HEK293T (cell line): Measurements from ENCODE around the gene GDAP1L1.

Experiments
- ARNT ChIP-seq: fragments of 450-650 bp; IDR thresholded peaks from 2 replicates; pipeline ENCODE4 v1.6.1; 2017; ENCODE audit warnings: mild to moderate bottlenecking
- CTBP1 ChIP-seq: fragments of 450-650 bp; IDR thresholded peaks from 2 replicates; pipeline ENCODE4 v1.6.1; 2016; ENCODE audit warnings: borderline replicate concordance
- ELF4 ChIP-seq: fragments of 450-650 bp; IDR thresholded peaks from 2 replicates; pipeline ENCODE4 v1.6.1; 2017; ENCODE audit warnings: antibody characterized with exemption
- FOXM1 ChIP-seq: fragments of 450-650 bp; IDR thresholded peaks from 2 replicates; pipeline ENCODE4 v1.6.1; 2017; ENCODE audit warnings: mild to moderate bottlenecking, borderline replicate concordance
- SP1 ChIP-seq: fragments of 450-650 bp; IDR thresholded peaks from 2 replicates; pipeline ENCODE4 v1.6.1; 2017
- TARDBP ChIP-seq: fragments of 450-650 bp; IDR thresholded peaks from 2 replicates; pipeline ENCODE4 v1.6.1; 2016
- ZNF384 ChIP-seq: fragments of 450-650 bp; IDR thresholded peaks from 2 replicates; pipeline ENCODE4 v1.6.1; 2016

DNA sequence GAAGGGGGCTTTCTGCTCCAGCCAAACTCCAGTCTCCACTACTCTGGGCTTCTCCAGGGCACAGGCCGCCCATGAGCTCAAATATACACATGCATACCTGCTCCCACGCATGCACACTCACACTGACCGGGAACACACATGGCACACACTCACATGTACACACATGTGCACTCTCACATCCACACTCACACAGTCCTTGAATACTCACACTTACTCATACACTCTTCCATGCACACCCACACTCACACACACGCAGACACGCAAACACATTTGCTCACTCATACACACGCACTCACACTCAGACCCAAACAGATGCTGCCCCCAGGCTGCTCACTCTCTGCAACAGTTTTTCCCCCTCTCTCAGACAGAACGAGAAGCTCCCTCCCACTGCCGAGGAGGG is 7.0 kb downstream of the GDAP1L1 start:
- TF ChIP-seq SP1: no peak
- TF ChIP-seq TARDBP: no peak
- TF ChIP-seq ARNT: no peak
- TF ChIP-seq ELF4: no peak
- TF ChIP-seq CTBP1: no peak
- no peak for TF ChIP-seq ZNF384
- TF ChIP-seq FOXM1: no peak
